Measurements from ENCODE around the gene PROM1. TPM values are rescaled to one million over a fixed set of nuclear protein-coding genes. Genes with fewer than 3 reads are reported as not detected.

PROM1 gene
- total and polyA plus RNA-seq, 2 experiments from 2014 or later = 36.6 to 66.6 TPM

- TF ChIP-seq ZNF462 (CRISPR knock-in tag; IDR thresholded peaks at IDR 0.05) (no peak), REST (IDR thresholded peaks at IDR 0.05; ENCODE audit: unreplicated experiment) (no peak), CTCF (conservative IDR thresholded peaks at IDR 0.05; ENCODE audit: low read depth in 2 of 2) (no peak), JUNB (IDR thresholded peaks at IDR 0.05; ENCODE audit: unreplicated experiment) (no peak)
These were observed 96.9 kb downstream of the PROM1 start (continued) for GRCh38 chr4:15986907-15987306.
